Natural killer cell (primary cell): ENCODE results near the gene MN1. TPM values are rescaled to one million over a fixed set of nuclear protein-coding genes. Genes with fewer than 3 reads are reported as not detected.

Source experiments
- ATAC-seq, 3 donors: fragments of 150-1000 bp in 2 of 3; fragments of 200-7000 bp in 1 of 3; cut with Tn5 transposase; 1 replicate in 1 of 3; 2 replicates in 2 of 3; pipeline ENCODE4 v1.10.0; 2021; ENCODE audit warnings: mild to moderate bottlenecking in 2 of 3, moderate library complexity in 2 of 3
- DNase-seq, 2 donors: peaks; one replicate each; pipeline versions ENCODE4 v3.0.0 to v3.0.0-alpha.2; 2013 to 2021; ENCODE audit warnings: mixed read lengths in 1 of 2
- H3K27ac ChIP-seq: one replicate; pipeline ENCODE4 v1.5.1; 2013; ENCODE audit warnings: mild to moderate bottlenecking, low read length
- H3K27me3 ChIP-seq: one replicate; pipeline ENCODE4 v1.6.1; 2013; ENCODE audit warnings: low read length; ENCODE audit not compliant: control insufficient read depth, insufficient read depth
- H3K36me3 ChIP-seq: one replicate; pipeline ENCODE4 v1.6.1; 2013; ENCODE audit warnings: low read length; ENCODE audit not compliant: control insufficient read depth, insufficient read depth
- H3K4me1 ChIP-seq: one replicate; pipeline ENCODE4 v1.6.1; 2013; ENCODE audit warnings: low read length; ENCODE audit not compliant: control insufficient read depth, insufficient read depth
- H3K4me3 ChIP-seq: one replicate; pipeline ENCODE4 v1.5.1; 2013; ENCODE audit warnings: low read length
- H3K9me3 ChIP-seq: one replicate; pipeline ENCODE4 v1.6.1; 2013; ENCODE audit warnings: low read length; ENCODE audit not compliant: control insufficient read depth, insufficient read depth
- H3K27ac Mint-ChIP-seq, 2 donors: one replicate each; pipeline ENCODE4 v1.8.0; 2022; ENCODE audit warnings: mild to moderate bottlenecking in 2 of 2, mixed read lengths in 2 of 2, moderate library complexity in 1 of 2
- H3K27me3 Mint-ChIP-seq, 2 donors: one replicate each; pipeline ENCODE4 v1.8.0; 2022; ENCODE audit warnings: low read depth in 2 of 2, mixed read lengths in 2 of 2
- H3K36me3 Mint-ChIP-seq: one replicate; pipeline ENCODE4 v1.8.0; 2022; ENCODE audit warnings: mixed read lengths
- H3K4me1 Mint-ChIP-seq, 2 donors: one replicate each; pipeline ENCODE4 v1.8.0; 2022; ENCODE audit warnings: mixed read lengths in 2 of 2
- H3K4me3 Mint-ChIP-seq: one replicate; pipeline ENCODE4 v1.8.0; 2022; ENCODE audit warnings: mild to moderate bottlenecking, moderate library complexity, mixed read lengths
- H3K9me3 Mint-ChIP-seq, 2 donors: one replicate each; pipeline ENCODE4 v1.8.0; 2022; ENCODE audit warnings: mixed read lengths in 2 of 2
- CTCF ChIP-seq: fragments of 200-600 bp; IDR thresholded peaks from one replicate; pipeline ENCODE4 v1.8.0; 2022; ENCODE audit warnings: antibody characterized with exemption
- WGBS: methylation state at CpG from one replicate; pipeline ENCODE4 v1.1.7; 2013; ENCODE audit warnings: missing lambda C conversion rate; ENCODE audit not compliant: insufficient coverage; 5-methylcytosine and 5-hydroxymethylcytosine counted together
- intact Hi-C: fragments of 100-400 bp; cut with micrococcal nuclease; formaldehyde crosslinking; loops from one replicate; pipeline ENCODE4 v1.14.2; 2022
- total RNA-seq, 4 donors: library from RNA; stranded (reverse); fragments of 120-200 nt in 1 of 4; gene quantifications; one replicate each; pipeline versions ENCODE4 v1.2.3 to v1.2.4, GENCODE V29; 2013 to 2022

MN1 gene
- total RNA-seq, 3 donors from 2014 or later (not counting 1 experiment from before 2014, with no cell fraction given): 0.39 to 0.83 (median 0.82) TPM

GRCh38 chr22:27715106-27715505 lies 86.5 kb downstream of the MN1 start:
- Histone ChIP-seq H3K9me3 (no peaks in the 10 kb centered on the region), H3K36me3 (no peaks in the 10 kb centered on the region), H3K4me1 (peaks cover 8% of the 10 kb centered on the region), H3K27me3 (no peaks in the 10 kb centered on the region), H3K27ac (no peak overlapping the region), H3K4me3 (no peak overlapping the region)
- H3K4me1 Mint-ChIP-seq: peaks cover 10 to 13% of the 10 kb centered on the region in 2 donors
- intact Hi-C loops: no loop called here
- TF ChIP-seq CTCF: no peak
- H3K36me3 Mint-ChIP-seq: no peaks in the 10 kb centered on the region
- 84% methylated on average over 10 of the region's 10 CpGs for WGBS
- H3K27ac Mint-ChIP-seq: no peak overlapping the region
- ATAC-seq (no peak), DNase-seq (no peak)
- H3K27me3 Mint-ChIP-seq: peaks cover 9 to 16% of the 10 kb centered on the region in 2 donors
- no peaks in the 10 kb centered on the region for H3K9me3 Mint-ChIP-seq
- no peak overlapping the region for H3K4me3 Mint-ChIP-seq

- TF ChIP-seq CTCF: no peak
- Mint-ChIP-seq H3K36me3 (no peaks in the 10 kb centered on the region), H3K4me1 (peaks cover 11 to 21% of the 10 kb centered on the region in 2 donors), H3K27ac (no peak overlapping the region), H3K4me3 (no peak overlapping the region), H3K9me3 (no peaks in the 10 kb centered on the region), H3K27me3 (peaks cover 12 to 16% of the 10 kb centered on the region in 2 donors)
- peaks cover 8% of the 10 kb centered on the region for H3K4me1 ChIP-seq
- 55% methylated on average over 6 of the region's 6 CpGs for WGBS
- no peak overlapping the region for H3K27ac ChIP-seq
- no peak for DNase-seq
- intact Hi-C loops: no loop called here
- no peaks in the 10 kb centered on the region for H3K9me3 ChIP-seq
- H3K36me3 ChIP-seq: no peaks in the 10 kb centered on the region
- no peaks in the 10 kb centered on the region for H3K27me3 ChIP-seq
- ATAC-seq: no peak
- H3K4me3 ChIP-seq: no peak overlapping the region
These were observed 87.5 kb downstream of the MN1 start for GRCh38 chr22:27714068-27714467.

- no peak overlapping the region for H3K27ac Mint-ChIP-seq
- no peak for TF ChIP-seq CTCF
- H3K4me3 ChIP-seq: no peak overlapping the region
- H3K4me1 ChIP-seq: peaks cover 8% of the 10 kb centered on the region
- peaks cover 11 to 21% of the 10 kb centered on the region in 2 donors for H3K4me1 Mint-ChIP-seq
- H3K36me3 Mint-ChIP-seq: no peaks in the 10 kb centered on the region
- no peak overlapping the region for H3K27ac ChIP-seq
- WGBS: 81% methylated on average over 4 of the region's 4 CpGs
- H3K27me3 ChIP-seq: no peaks in the 10 kb centered on the region
- no peaks in the 10 kb centered on the region for H3K9me3 ChIP-seq
- ATAC-seq (no peak), DNase-seq (no peak)
- intact Hi-C loops: no loop called here
- H3K27me3 Mint-ChIP-seq: peaks cover 12 to 16% of the 10 kb centered on the region in 2 donors
- H3K9me3 Mint-ChIP-seq: no peaks in the 10 kb centered on the region
- no peak overlapping the region for H3K4me3 Mint-ChIP-seq
- no peaks in the 10 kb centered on the region for H3K36me3 ChIP-seq
These were observed 88.1 kb downstream of the MN1 start for GRCh38 chr22:27713461-27713860.

- no peak overlapping the region for H3K4me3 ChIP-seq
- Mint-ChIP-seq H3K27me3 (peaks cover 8 to 16% of the 10 kb centered on the region in 2 donors), H3K36me3 (no peaks in the 10 kb centered on the region), H3K4me3 (no peak overlapping the region), H3K27ac (no peak overlapping the region), H3K9me3 (no peaks in the 10 kb centered on the region), H3K4me1 (peaks cover 11 to 21% of the 10 kb centered on the region in 2 donors)
- ATAC-seq (no peak), DNase-seq (no peak)
- peaks cover 8% of the 10 kb centered on the region for H3K4me1 ChIP-seq
- no peak overlapping the region for H3K27ac ChIP-seq
- no peak for TF ChIP-seq CTCF
- no peaks in the 10 kb centered on the region for H3K27me3 ChIP-seq
- intact Hi-C loops: no loop called here
- H3K36me3 ChIP-seq: no peaks in the 10 kb centered on the region
- 82% methylated on average over 2 of the region's 3 CpGs for WGBS
- H3K9me3 ChIP-seq: no peaks in the 10 kb centered on the region
These were observed 89.8 kb downstream of the MN1 start for GRCh38 chr22:27711756-27712155.
